GM18868 (cell line): ENCODE data around the gene FAM151A.
"Not testable (repeated sequence)": the region's sequence is repeated elsewhere in the genome, so short reads cannot be mapped to it uniquely, and the experiment has no call there.

ENCODE experiments used
- ATAC-seq: cut with Tn5 transposase; IDR thresholded peaks from one replicate; pipeline ENCODE4 v1.9.1; 2021; ENCODE audit warnings: mild to moderate bottlenecking, moderate library complexity; ENCODE audit not compliant: unreplicated experiment

Gene FAM151A

DNA sequence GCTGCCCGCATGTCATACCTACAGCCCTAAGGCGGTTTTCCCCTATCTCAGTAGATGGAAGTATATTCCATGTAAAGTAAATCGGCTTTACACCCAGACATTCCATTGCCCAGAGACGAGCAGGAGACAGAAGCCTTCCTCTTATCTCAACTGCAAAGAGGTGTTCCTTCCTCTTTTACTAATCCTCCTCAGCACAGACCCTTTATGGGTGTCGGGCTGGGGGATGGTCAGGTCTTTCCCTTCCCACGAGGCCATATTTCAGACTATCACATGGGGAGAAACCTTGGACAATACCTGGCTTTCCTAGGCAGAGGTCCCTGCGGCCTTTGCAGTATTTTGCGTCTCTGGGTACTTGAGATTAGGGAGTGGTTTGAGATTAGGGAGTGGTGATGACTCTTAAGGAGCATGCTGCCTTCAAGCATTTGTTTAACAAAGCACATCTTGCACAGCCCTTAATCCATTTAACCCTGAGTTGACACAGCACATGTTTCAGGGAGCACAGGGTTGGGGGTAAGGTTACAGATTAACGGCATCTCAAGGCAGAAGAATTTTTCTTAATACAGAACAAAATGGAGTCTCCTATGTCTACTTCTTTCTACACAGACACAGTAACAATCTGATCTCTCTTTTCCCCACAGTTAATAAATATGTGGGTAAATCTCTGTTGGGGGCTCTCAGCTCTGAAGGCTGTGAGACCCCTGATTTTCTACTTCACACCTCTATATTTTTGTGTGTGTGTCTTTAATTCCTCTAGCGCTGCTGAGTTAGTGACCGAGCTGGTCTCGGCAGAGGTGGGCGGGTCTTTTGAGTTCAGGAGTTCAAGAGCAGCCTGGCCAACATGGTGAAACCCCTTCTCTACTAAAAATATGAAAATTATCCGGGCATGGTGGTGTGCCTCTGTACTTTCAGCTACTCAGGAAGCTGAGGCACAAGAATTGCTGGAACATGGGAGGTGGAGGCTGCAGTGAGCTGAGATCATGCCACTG, 13.4 kb upstream of the FAM151A start:
- not testable (repeated sequence) for ATAC-seq

DNA sequence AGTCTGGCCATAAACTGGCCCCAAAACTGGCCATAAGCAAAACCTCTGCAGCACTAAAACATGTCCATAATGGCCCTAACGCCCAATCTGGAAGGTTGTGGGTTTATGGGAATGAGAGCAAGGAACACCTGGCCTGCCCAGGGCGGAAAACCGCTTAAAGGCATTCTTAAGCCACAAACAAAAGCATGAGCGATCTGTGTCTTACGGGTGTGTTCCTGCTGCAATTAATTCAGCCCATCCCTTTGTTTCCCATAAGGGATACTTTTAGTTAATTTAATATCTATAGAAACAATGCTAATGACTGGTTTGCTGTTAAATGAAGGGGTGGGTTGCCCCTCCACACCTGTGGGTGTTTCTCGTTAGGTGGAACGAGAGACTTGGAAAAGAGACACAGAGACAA, 12.5 kb upstream of the FAM151A start:
- ATAC-seq = not testable (repeated sequence)

DNA sequence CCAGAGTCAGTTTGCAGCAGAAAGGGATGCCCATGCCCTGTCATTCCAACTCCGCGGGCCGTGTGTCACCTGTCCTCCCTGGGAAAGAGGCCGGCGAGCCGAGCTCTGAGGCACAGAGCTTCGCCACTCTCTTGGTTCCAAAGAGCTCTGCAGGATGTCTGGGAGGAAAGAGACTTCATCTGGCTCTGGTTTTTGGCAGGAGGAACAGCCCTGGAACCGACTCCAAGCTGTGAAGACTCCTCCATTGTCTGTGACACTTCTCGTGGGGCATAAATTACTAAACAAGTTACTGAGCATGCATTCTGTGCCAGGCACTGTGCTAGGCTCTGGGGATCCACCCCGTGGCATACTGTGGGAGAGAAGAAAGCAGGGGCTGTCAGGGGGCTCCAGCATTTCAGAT, 3.9 kb upstream of the FAM151A start:
- ATAC-seq = no peak

DNA sequence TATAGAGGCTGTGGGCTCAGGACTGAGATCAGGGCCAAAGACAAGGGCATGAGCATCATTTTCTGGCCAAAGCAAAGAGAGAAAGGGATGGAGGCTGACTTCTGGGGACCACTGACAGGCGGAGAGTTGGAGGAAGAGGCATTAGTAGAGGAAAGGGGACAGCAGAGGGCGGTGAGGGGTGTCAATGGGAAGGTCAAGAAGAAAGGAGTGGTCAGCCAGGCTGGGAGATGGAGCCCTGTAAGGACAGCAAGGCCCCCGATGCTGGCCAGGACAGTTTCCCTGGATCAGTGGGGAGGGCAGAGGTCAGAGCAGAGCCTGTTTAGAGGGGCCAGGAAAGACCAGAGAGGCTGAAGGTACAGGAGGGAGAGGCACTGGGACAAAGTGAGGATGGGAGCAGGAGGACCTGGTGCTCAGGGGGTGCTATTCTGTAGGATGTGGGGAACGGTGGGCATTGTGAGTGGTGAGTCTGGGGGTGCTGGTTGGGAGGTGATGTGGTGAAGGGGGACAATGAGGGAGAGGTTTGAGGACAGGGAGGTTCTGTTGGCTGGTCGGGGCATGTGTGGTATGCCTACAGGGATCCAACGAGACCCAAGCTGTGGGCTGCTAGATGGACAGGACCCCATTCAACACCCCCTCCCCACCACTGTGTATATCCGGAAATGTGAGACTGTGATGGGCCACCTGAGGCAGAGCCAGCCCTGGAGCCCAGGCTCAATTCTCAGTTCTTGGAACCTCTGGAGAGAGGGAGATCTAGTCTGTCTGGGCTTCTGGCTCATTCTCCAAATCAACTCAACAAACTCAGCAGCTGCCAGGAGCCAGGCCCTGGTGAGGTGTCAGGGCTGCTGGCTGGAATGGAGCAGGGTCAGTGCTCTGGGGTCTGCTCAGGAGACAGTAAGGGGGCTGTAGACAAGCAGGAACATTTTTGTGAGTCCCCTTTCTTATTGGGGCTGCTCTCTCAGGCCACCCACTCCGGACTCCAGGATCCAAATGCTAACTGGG, 1.4 kb upstream of the FAM151A start:
- ATAC-seq = no peak

DNA sequence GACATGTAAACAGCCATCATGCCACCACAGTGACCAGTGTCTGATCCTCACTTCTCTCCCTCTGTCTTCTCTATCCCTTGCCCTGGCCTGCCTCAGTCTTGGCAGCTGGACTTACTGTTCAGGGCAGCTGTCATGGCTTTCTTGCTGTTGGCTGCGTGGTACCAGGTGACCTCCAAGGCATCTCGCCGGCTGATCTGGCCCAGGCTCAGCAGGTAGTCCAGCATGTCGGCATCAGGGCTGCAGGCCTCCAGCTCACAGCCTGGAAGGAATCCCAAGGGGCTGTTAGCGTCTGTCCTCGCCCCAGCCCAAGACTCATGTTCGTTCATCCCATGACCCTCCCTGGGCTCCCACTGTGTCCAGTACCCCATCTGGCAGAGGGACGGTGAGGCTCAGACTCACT, 3.6 kb downstream of the FAM151A start:
- no peak for ATAC-seq

DNA sequence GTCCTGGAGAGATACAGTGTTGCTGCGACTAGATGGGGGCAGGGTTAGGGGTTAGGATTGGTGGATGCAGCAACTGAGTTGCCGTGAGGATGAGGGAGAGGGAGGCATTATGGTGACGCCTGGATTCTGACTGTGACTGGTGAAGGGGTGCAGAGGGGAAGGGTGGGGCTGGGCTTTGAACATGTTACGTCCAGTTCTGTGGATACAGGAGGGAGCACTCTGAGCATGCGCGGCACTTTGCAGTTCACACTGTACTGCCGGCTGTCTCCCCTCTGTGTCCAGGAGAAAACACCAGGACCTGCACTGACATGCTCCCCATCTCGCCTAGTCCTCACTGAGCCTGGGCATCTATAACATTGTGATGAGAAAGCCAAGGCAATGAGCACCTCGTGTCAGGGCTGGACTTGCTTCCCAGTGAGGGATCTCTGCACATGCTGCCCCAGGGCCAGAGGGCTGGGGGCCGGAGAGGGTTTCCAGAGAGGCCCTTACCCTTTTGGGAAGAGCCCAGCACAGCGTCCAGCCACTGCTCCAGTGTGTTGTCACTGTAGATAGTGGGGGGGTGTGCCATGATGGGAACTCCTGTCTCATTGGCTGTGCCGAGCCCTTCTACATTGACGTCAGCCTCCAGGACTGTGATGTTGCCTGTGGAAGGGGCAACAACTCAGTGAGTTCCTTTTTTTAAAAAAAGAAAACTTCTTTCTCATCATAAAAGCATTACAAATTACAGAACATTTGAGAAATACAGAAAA, 7.6 kb downstream of the FAM151A start:
- ATAC-seq = no peak

DNA sequence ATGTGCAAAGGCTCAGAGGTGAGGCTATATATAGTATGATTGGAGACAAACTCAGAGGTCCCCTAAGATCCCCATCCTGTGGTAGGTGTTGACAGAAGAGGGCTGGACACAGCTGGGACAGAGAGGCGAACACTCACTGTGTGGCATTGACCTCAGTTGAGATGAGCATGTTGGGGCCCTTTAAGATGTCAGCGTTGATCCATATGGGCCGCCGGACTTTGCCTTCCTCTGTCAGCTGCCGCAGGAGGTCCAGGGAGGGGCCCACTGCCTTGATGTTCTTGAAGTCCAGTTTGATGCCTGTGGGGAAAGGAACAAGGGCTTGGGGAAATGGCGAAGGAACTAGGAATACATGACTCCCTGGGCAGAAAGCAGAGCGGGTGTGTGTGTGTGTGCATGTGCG, 8.8 kb downstream of the FAM151A start:
- ATAC-seq = no peak

DNA sequence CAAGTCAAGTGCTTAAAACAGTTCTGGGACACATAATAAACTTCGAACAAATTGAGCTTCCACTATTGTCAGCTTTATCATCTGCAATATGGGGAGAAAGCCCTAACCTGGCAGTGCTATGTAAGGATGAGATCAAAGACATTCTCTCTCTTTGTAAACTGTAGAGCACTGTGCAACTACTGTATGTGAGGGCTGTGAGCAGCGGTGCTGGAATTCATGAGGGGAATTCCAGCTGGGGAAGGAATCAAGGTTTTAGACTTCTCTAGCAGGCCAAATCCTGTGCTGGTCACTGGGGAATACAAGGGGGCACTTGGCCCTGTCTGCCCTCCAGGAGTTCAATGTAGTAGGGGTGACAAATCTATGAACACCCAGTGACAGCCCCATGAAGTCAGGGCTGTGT, 9.3 kb downstream of the FAM151A start:
- ATAC-seq = no peak

DNA sequence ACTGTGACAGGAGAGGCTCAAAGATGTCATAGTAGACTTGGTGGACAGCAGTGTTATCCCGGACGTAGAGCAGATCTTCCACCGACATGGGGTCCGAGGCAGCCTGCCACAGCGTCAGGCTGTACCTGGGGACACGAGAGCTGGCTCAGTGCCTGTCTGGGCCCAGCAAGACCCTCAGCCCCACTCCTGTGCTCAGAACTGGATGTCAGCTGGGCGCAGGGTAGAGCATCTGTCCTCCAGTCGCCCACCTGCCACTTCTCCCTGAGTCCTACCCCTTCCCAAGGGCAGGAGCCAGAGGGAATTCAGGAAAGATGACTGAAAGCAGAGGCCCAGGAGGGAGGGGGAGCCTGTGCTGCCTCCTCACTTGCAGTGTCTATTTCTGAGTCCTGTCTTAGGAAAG, 11.7 kb downstream of the FAM151A start:
- ATAC-seq = no peak

DNA sequence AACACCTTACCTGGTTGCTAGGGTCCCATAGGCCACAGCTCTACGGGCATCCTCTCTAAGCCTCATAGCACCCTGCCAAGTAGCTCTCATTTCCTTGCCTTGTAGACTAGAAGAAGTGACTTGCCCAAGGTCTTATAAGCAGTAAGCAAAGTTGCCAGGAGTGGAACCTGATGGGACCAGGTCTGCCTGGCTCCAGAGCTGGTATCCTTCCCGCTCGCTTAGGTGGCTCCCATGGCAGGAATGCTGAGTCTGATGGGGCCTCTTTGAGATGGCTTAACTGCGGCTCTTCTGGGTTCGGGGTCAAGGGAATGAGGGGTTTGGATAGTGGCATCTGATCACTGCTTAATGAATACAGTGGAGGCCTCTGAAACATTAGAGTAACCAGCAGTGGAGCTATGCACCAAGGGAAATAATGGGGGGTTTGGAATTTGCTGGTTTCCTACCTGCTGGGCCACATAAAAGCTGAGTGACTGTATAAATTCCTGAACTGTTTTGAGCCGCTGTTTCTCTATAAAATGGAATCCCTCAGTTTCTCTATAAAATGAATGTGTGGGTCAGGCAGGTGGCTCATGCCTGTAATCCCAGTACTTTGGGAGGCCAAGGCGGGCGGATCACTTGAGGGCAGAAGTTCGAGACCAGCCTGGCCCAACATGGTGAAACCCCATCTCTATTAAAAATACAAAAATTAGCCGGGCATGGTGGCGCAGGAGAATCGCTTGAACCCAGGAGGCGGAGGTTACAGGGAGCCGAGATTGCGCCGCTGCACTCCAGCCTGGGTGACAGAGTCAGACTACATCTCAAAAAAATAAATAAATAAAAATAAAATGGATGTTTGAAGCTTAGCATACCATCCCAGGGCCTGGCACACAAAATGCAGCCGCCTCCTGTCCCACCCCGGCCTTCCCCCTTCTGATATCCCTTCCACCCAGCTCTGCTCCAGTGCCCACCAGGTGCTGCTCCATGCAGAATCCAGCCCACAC, 12.4 kb downstream of the FAM151A start:
- ATAC-seq = no peak

DNA sequence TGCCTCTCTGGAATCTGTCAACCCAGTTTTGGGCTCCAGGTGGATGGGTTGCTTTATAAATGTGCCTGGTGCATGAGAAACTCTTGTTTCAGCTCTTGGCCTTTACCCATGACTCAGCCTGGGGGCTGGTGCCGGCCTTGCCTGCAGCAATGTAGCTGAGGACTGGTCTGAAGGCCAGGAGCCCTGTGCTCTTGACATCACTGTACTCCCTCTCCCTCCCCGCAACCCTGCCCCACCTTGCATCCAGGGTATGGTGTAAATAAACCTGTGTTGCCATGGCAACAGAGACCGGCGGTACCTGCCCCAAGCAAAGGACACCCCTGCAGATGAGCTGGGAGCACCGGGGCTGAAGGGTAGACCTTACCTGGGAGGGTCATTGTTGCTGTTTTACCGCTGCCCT, 13.3 kb downstream of the FAM151A start:
- no peak for ATAC-seq

DNA sequence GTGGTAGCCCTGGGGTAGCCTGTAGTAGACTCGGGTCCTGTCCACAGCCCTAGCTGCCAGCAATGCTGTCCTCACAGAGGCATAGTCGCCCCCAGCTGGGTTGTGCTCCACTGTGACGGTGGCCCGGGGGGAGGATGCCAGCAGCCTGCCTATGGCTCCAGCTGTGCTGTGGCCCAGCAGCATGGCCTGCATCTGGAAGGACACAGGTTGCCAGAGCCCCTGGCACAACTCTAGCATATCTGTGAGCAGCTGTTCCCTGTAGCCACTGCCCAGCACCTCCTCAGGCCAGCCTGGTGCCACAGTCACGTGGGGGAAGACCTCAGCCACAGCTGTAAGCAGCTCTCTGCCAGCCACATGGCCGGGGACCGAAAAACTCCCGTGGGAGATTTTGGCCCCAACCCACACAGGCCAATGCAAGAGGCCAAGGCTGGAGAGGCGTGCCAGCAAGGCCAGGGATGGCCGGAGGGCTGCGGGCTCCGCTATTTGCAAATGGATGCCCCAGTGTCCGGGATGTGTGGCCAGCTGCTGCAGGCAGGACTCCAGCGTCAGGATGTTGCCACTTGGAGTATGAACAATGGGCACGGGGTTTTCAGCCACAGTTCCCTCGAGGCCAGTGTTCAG, 13.9 kb downstream of the FAM151A start:
- ATAC-seq = no peak

DNA sequence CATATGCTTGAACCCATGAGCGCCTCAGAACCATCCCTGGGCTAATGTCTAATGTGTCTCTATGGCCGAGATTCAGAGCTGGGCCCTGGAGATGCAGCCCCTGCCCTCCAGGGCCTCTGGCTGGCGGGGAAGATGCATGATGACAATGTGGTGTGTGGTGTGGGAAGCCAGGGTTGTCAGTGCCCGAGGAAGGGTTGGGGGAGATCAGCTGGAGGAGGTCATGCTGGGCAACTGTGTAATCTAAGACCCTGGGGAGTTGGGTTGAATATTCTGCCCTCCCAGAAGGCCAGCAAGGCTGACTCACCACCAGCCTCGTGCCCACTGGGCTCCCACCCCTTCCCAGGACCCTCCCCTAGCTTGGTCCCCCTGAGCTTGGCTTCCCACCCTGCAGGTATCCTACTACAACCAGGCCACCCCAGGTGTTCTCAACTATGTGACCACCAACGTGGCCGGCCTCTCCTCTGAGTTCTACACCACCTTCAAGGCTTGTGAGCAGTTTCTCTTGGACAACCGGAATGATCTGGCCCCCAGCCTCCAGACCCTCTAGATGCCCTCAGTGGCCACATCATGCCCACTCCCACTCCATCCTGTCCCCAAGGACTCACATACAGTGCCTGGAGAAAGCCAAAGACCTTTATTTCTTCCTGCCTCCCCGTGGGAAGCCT, 14.6 kb downstream of the FAM151A start:
- ATAC-seq = no peak

DNA sequence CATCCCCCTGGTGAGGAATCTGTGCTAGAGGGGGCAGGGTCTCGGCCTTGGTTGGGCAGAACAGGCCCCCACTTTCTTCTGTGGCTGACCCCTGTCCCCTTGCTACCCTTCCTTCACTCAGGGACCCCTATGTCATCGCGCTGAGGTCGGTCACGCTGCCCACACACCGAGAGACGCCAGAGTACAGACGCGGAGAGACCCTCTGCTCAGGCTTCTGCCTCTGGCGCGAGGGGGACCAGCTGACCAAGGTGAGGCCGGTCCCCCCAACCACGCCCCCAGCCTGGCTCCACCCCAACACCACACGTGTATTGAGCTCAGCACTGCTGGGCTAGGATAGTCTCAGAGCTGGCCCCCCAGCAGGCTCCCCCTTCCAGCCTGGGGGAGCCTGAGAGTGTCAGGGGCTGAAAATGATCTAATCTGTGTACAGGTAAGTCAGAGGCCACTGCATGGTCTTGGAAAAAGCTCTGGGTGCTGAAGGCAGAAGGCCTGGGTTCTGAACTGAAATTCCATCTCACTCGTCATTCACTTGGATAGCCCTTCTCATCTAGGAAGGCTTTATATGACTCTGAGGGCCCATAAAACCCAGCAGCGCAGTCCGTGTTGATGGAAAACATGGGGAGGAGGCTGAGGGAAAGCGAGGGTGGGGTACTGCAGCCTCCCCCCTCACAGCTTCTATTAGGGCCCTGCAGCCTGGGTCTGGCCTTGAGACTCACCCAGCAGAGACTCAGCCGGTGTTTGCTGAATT, 15.3 kb downstream of the FAM151A start:
- no peak for ATAC-seq

DNA sequence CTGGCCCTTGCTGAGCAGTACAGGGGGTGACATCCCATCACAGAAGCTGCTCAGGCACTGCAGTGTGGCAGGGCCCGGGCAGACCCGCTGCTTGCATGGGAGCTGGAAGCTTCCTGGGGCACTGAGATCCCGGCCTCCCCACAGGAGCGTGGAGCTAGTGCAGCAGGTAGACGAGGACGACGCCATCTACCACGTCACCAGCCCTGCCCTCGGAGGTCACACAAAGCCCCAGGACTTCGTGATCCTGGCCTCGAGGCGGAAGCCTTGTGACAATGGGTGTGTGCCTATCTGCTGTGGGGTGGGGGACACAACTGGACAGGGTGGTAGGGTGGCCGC, 16.4 kb downstream of the FAM151A start:
- ATAC-seq = no peak

DNA sequence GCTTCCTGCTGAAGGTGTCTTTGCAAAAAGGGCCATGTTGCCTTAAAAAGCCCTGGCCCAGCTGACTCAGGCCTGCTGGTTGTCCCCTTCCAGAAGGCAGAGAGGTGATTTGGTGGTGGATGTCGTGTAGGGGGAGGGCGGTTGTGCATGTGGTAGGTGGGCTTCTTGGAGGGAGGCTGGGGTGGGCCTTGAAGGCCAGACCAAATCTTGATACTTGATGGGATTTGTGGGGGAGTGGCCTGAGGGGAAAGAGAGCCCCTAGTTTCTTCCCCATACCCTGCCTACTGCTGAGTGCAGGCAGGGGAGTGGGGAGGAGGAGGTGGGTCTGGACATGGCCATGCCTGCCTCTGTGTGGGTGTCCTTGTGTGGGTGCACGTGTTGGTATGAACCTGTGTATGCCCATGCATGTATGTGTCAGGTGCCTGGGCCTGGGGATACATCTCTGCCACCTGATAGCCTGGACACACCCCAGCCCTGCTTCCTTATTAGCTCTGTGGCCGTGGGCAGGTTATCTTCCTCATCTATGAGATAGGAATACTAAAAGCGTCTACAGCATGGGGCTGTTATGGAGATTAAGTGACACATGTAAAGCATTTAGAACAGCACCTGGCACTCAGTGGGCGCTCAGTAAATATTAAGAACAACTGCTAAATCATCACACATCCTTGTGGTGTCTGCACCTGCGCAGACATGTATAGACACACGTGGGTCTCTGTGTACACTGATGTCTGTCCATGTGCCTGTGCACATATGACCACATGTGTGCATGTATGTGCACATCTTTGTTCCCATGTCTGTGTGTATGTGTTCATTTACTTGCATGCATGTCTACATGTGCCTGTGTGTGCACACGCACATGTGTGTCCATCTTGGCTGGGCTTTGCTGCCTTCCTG, 17.0 kb downstream of the FAM151A start:
- ATAC-seq = no peak
